SIG-M5 (cell line): ENCODE measurements around the gene ENOX1.

Experiments used
- DNase-seq: peaks from one replicate; lab custom pipeline; 2025; lab: John Stamatoyannopoulos, UW

Gene ENOX1

DNA sequence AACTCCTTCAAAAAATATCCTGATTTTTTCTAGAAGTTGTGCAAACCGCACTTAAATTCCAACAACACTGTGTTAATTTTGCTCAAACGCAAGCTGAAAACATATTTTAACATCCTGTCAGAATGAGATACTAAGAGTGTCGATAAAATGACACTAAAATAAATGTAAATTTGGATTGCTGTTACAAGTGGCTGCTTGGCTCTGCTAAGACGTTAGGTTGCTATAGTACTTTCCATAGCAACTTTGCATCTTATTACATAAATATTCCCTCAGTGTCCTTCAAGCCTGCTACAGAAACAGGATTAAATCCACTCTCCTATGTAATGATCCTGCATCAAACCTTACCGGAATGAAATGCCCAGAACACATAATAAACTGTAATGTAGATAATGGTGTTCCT is 471.2 kb downstream of the ENOX1 start:
- DNase-seq, result no peak

GRCh38 chr13:43309311-43309710 is 477.5 kb downstream of the ENOX1 start:
- DNase-seq, result no peak

DNA sequence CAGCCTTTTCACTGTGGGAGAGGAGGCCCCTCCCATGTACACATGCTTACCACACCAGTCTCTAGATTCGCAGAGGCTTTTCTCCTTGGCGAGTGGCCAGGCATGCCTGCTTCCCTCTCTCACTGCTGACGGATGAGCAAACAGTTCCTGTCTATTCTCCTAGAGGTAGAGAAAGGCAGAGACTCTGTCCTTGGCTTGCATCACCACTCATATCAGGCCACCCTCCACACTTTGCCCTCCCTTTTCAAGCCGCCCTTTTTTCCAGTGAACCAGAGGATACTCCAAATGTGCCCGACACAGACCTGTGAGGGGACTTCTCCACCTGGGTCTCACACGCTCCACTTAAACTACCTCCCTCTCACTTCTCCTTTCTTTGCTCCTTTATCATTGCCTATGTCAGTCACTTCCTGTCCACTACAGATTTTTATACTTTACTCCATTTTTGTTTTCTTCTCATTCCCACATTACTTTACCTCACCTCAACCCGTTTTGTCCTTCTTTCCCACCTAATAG is 478.8 kb downstream of the ENOX1 start:
- no peak for DNase-seq

DNA sequence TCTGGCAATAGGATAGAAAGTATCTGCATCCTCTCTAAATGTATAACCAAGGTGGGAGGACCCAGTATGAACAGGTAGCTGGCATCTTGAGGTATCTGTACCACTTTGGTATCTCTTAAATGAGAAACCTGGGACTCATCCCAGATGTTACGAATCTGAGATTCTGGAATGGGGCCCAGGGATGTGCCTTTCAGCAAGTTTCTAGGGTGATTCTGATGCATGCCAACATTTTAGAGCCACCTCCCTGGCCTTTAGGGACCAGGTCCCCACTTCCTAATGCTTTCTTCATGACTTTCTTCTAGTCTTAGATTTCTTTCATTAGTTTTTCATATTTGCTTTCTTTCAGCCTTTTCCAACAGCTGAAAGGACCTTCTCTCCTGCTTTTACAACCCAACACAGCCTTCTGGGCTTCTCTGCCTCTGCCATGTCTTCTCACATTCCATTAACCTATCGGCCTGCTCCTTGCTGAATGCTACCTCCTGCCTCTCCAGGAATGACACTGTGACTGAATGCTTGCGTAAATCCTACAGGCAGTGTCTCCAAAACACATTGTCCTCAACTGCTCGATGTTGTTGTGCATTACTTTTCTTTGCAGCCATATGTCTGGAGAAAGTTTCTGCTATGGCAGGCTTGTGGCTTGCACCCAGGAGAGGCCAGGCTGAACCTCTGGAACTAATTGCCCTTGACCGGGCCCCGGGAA is 479.4 kb downstream of the ENOX1 start:
- no peak for DNase-seq

- no peak for DNase-seq
These were observed 480.4 kb downstream of the ENOX1 start for GRCh38 chr13:43306372-43306771.

DNA sequence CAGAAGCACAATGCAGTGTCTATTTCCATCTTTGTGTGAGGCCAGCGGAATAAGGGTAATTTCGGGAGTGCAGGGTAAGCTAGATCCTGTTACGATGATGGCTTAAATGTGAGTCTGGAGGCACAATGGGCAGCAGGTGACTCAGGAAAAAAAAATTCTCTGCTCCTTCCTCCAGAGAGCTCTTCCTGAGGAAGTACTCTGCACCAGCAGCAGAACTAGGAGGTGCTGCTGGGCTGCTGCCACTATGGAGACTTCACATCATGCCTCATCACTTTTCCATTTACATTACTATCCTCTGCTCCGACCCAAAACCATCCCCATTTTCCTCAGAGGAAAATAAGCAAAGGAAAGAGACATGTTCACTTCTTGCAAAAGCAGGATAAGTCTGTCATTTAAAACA is 481.4 kb downstream of the ENOX1 start:
- no peak for DNase-seq

GRCh38 chr13:43304945-43305344 is 481.8 kb downstream of the ENOX1 start:
- no peak for DNase-seq

GRCh38 chr13:43304449-43304848 is 482.3 kb downstream of the ENOX1 start:
- DNase-seq, result no peak

DNA sequence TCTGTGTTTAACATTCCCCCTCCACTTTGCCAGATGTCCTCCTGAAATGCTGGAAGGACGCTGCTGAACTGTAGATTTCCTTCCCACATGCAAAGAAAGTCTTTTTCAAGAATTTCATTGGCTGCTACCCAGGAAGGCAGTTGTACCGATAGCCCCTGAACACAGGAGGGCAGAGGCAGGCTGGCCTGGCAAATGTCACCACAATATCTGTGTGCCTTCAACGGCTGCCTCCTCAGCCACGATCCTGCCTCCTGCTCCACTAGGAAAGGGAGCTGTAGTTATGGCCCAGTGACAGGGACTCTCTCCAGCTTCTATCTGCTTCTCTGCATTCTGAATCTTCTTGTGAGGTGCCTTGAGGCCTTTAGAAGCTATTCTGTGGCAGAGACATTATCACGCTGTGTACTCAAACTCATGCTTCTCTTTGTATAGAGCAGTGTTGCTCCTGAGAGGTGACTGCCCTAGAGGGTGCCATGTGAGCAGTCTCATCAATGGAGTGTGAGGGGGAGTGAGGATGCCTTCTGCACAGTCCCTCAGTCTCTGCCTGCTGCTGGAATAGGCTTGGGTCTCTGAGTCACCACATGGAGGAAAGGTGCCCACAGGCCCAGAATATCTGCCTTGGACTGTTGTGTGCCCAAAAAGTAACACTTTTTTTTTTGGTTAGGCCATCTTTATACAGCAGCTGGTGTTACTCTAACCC is 483.6 kb downstream of the ENOX1 start:
- DNase-seq, result no peak

- no peak for DNase-seq
These were observed 485.3 kb downstream of the ENOX1 start for GRCh38 chr13:43301346-43301969.

- DNase-seq, result no peak
These were observed 485.9 kb downstream of the ENOX1 start for GRCh38 chr13:43300865-43301264.

DNA sequence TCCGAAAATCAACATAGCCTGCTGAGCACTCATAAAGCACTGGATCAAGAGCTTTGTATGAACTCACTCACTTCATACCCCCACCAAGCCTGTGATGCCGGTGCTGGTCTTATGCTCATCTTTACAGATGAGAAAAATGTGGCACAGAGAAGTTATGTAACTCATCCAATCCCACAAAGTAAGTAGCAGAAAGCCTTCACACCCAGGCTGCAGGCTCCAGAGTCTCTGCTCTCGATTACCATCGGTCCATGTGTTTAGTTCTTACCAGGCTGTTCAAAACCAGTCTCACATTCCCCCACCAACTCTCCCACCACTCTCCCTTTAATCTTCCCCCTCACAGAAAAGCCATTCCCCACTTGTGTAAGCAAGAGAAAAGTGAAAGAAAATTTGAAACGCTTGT is 487.4 kb downstream of the ENOX1 start:
- DNase-seq, result no peak

DNA sequence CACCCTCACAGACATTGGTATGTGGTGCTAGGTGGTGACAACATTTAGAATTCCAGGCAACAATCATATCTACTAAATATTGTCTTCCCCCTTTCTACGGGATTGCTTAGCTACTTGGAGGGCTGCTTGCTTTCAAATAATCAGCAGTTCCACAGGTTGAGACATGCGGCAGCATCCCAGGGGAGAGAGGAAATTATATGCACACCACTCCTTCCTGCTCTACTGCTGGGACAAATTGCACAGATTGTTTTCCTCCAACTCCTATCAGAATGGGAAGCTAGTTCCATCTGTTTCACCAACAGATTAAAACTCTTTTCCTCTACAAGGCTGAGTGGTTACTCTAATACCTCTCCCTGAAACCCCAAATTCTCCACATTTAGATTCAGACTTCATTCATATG is 488.0 kb downstream of the ENOX1 start:
- DNase-seq, result no peak

DNA sequence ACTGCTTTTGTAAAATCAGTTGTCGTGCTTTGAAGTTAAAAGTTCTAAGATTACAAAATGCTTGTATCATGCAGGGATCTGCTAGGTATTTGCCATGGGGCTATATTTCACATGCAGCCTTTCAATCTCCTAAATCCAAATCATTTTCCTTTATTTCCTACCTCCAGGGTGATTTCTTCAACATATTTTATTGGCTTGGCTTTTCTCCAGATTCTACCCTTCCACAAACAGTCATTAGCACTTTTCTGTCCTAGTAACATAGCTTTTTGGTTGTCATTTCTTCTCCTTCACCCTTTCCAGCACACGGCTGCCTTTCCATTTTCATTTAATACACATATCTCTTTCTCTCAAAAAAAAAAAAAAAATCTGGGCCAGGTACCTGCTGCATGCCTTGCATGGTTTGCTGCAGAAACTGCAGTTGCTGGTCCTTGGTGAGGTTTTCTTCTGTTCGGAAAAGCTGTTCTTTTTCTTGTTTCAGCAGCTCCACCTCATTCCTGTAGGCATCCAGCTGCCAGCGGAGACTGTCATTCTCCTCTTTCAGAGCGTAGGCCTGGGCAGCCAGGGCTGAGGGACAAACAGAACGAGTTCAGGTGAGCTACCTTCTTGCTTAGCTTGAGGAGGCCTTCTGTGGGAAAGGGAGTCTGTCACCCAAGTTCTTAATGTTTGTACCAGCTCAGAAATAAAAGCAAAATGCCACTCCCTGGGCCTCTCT is 488.6 kb downstream of the ENOX1 start:
- no peak for DNase-seq

DNA sequence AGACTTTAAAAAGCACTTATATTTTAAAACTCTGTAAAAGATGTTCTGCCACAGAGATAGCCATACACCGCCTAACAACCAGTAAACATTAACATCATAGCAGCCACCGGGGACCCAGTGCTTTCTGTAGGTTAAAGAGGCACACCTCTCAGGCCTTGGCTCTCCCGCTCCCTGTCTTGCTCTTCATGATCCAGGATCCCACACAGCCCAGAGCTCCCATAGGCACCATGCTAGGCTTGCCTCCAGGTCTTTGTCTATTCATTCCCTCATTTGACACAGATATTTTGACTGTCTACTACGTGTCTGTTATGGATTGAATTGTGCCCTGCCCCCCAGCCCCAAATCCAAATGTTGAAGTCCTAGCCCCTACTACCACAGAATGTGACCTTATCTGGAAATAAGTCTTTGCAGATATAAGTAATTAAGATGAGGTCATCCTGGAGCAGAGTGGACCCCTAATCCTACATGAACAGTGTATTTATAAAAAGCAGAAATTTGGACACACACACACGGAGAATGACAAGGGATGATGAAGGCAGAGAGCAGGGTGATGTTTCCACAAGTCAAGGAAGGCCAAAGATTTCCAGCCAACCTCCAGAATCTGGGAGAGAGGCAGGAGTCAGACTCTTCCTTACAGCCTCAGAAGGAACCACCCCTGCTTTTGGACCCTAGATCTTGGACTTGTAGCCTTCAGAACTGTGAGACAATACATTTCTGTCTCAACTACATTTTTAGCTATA is 490.8 kb downstream of the ENOX1 start:
- no peak for DNase-seq

DNA sequence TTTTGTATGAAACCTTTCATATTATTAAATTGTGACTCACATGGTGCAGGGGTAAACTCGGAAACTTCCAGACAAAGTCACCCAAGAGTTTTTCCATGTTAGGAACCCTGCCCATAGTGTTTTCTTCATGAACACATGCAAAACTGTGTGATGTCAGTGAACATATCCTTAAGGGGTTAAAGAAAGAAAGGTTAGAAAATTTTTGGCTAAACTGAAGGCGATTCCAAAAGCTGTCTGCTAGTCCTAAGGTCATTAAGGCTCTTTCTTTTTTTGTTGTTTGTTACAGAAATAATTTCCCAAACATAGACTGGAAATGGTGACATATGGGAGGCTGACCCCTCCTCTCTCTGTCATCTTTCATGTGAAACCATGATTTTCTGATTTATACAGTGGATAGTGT is 491.5 kb downstream of the ENOX1 start:
- DNase-seq, result no peak

GRCh38 chr13:43294412-43294811 is 492.4 kb downstream of the ENOX1 start:
- no peak for DNase-seq

DNA sequence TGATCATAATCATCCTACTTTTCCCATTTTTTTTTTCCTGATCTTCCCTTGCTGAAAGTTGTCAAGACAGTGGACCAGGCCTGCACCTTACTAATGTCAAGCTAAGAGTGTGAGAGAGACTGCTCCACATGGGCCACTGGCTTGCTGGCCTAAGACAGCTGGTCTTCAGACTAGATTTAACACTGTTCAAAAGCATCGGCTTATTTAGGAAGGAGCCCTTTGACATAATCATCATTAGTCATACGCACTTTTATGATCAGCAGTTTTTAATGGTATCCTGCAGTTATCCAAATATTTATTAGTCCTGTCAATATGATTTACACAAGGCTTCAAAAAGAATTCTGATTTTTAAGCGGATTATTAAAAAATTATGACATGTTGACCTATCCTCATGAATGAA is 492.8 kb downstream of the ENOX1 start:
- DNase-seq, result no peak

DNA sequence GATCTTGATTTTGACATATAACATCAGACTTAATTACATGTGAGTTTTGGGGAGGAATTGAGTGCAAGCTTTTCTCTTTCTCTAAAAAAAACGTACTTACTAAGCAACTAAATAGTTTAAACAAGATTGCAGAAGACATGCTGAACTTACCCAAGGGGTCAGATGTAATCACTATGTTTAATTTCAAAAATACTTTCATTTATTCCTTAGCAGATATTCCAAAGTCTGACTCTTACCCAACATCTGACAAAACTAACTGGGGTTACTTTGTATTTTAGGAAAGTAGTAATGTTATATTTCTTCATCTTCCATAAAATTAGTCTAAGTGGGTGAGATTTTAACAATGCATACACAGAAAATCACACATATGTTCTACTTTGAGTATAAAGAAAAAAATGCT is 493.2 kb downstream of the ENOX1 start:
- no peak for DNase-seq

- no peak for DNase-seq
These were observed 493.8 kb downstream of the ENOX1 start for GRCh38 chr13:43293008-43293407.

DNA sequence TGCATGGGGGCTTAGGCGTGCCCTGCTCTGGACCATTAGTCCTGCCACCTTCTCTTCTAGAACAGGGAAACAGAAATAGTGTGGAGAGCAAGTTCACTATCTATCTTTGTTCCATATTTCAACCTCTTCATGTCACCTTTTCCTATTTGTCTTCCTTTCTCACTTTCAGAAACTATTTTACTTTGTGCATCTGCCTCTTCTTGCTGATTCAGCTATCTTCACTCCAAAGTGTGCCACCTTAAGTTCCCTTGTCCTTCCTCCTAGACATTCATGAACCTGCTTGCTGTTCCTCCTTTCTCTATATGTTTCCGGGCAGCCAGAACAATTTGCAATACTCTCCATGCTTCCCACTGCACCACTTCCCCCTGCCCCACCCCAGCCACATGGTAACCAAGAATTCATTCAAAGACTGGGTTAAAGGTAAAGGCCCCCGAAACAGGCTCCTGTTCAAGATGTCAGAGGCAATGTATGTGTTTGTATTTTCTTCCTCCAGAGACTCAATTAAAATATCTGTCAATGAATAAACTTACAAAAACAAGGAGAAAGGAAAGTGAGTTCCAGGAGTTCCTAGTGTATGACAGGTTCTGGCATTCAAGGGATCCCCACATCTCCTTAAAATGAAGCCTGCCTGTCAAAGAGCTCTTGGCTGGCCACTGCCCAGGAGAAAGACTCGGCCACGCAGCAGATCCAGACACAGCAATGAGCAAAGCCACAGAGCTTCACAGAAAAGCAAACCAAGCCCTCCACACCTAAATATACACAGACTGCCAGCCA is 495.3 kb downstream of the ENOX1 start:
- DNase-seq, result no peak
